Measurements from ENCODE around the gene SRL. TPM values are rescaled to one million over a fixed set of nuclear protein-coding genes. Genes with fewer than 3 reads are reported as not detected.
"Not testable (repeated sequence)": the region's sequence is repeated elsewhere in the genome, so short reads cannot be mapped to it uniquely, and the experiment has no call there.

The SRL gene
- total RNA-seq, 1 donor from 2014 or later = not detected

GRCh38 chr16:4215106-4215505 is 26.8 kb downstream of the SRL start:
- no peak overlapping the region for H3K4me3 ChIP-seq (ENCODE audit: low read depth, low read length)
- no peak for DNase-seq (ENCODE audit: low read depth)
- TF ChIP-seq CTCF (conservative IDR thresholded peaks at IDR 0.05; ENCODE audit: low read depth, low read length) = no peak

- H3K4me3 ChIP-seq (ENCODE audit: low read depth, low read length) = no peak overlapping the region
- peak; percentile 97 for DNase-seq (ENCODE audit: low read depth)
- no peak for TF ChIP-seq CTCF (conservative IDR thresholded peaks at IDR 0.05; ENCODE audit: low read depth, low read length)
Measured at GRCh38 chr16:4214215-4214621, 27.7 kb downstream of the SRL start.

GRCh38 chr16:4213737-4214136 is 28.1 kb downstream of the SRL start:
- no peak overlapping the region for H3K4me3 ChIP-seq (ENCODE audit: low read depth, low read length)
- no peak for TF ChIP-seq CTCF (conservative IDR thresholded peaks at IDR 0.05; ENCODE audit: low read depth, low read length)
- peak; percentile 85 for DNase-seq (ENCODE audit: low read depth)

- no peak for TF ChIP-seq CTCF (conservative IDR thresholded peaks at IDR 0.05; ENCODE audit: low read depth, low read length)
- peak; percentile 67 for DNase-seq (ENCODE audit: low read depth)
- H3K4me3 ChIP-seq (ENCODE audit: low read depth, low read length) = no peak overlapping the region
Measured at GRCh38 chr16:4212934-4213296, 29.0 kb downstream of the SRL start.

GRCh38 chr16:4212211-4212933 is 29.5 kb downstream of the SRL start:
- H3K4me3 ChIP-seq (ENCODE audit: low read depth, low read length) = no peak overlapping the region
- TF ChIP-seq CTCF (conservative IDR thresholded peaks at IDR 0.05; ENCODE audit: low read depth, low read length) = no peak
- DNase-seq (ENCODE audit: low read depth) = no peak

GRCh38 chr16:4211445-4212210 is 30.3 kb downstream of the SRL start:
- DNase-seq (ENCODE audit: low read depth); H3K4me3 ChIP-seq (ENCODE audit: low read depth, low read length): not testable (repeated sequence)

- no peak overlapping the region for H3K4me3 ChIP-seq (ENCODE audit: low read depth, low read length)
- no peak for DNase-seq (ENCODE audit: low read depth)
- TF ChIP-seq CTCF (conservative IDR thresholded peaks at IDR 0.05; ENCODE audit: low read depth, low read length) = no peak
Measured at GRCh38 chr16:4209666-4210065, 32.2 kb downstream of the SRL start.

All from epithelial cell of proximal tubule (primary cell).